ENCODE results near the gene STX3. TPM values are rescaled to one million over a fixed set of nuclear protein-coding genes. Genes with fewer than 3 reads are reported as not detected.

The STX3 gene
- total and polyA plus RNA-seq, 2 experiments from 2014 or later = 19.0 to 65.5 TPM

- H3K4me3 Mint-ChIP-seq = no peak overlapping the region
Observed at GRCh38 chr11:59801160-59801706, 46.1 kb downstream of the STX3 start.

More at GRCh38 chr11:59801160-59801706, 46.1 kb downstream of the STX3 start:
- no peaks in the 10 kb centered on the region for H3K4me1 ChIP-seq (ENCODE audit: insufficient read depth)
- DNase-seq (ENCODE audit: low spot score) (no peak), ATAC-seq (no peak)
- H3K27ac ChIP-seq (ENCODE audit: low read depth) = no peak overlapping the region
- TF ChIP-seq EZH2 (IDR thresholded peaks at IDR 0.05; ENCODE audit: low read depth, unreplicated experiment) (no peak), JUNB (IDR thresholded peaks at IDR 0.05; ENCODE audit: unreplicated experiment) (no peak), CREB1 (CRISPR knock-in tag; IDR thresholded peaks at IDR 0.05; ENCODE audit: low read depth) (no peak), ETS1 (IDR thresholded peaks at IDR 0.05) (no peak), ZNF114 (CRISPR knock-in tag; IDR thresholded peaks at IDR 0.05) (no peak), EZH2phosphoT487 (IDR thresholded peaks at IDR 0.05; ENCODE audit: unreplicated experiment) (no peak), STAT1 (IDR thresholded peaks at IDR 0.05; ENCODE audit: unreplicated experiment) (no peak), REST (IDR thresholded peaks at IDR 0.05; ENCODE audit: unreplicated experiment) (no peak), POLR2AphosphoS5 (IDR thresholded peaks at IDR 0.05; ENCODE audit: low read depth) (no peak), NANOG (IDR thresholded peaks at IDR 0.05; ENCODE audit: borderline replicate concordance) (no peak), ZNF462 (CRISPR knock-in tag; IDR thresholded peaks at IDR 0.05) (no peak), ZNF331 (CRISPR knock-in tag; IDR thresholded peaks at IDR 0.05; ENCODE audit: low read depth) (no peak), CTCF (conservative IDR thresholded peaks at IDR 0.05; ENCODE audit: low read depth in 2 of 2) (no peak)
- H3K27me3 ChIP-seq (ENCODE audit: insufficient read depth) = no peaks in the 10 kb centered on the region
- H3K4me1 Mint-ChIP-seq = no peaks in the 10 kb centered on the region; the same call in 2 of the 3 replicates
- peaks cover 18% of the 10 kb centered on the region for H3K36me3 Mint-ChIP-seq (ENCODE audit: low read depth)
- H3K27me3 Mint-ChIP-seq (ENCODE audit: insufficient read depth, low read depth, poor library complexity) = no peaks in the 10 kb centered on the region
- no peak overlapping the region for H3K4me3 ChIP-seq
- no peaks in the 10 kb centered on the region for H3F3A ChIP-seq (replicated peaks; ENCODE audit: low read depth)
- H3K9me3 Mint-ChIP-seq = no peaks in the 10 kb centered on the region
- H3K27ac Mint-ChIP-seq = no peak overlapping the region
- H3K9me2 ChIP-seq (ENCODE audit: insufficient read depth) = no peaks in the 10 kb centered on the region
- H2AFZ ChIP-seq = no peak overlapping the region
- H4K20me1 ChIP-seq (replicated peaks; ENCODE audit: insufficient read depth) = peaks cover 4% of the 10 kb centered on the region; the same call in 1 of the 2 replicates
- H3K4me2 ChIP-seq = no peak overlapping the region
- no peaks in the 10 kb centered on the region for H3K79me2 ChIP-seq (replicated peaks; ENCODE audit: insufficient read depth)
- peaks cover 21% of the 10 kb centered on the region for H3K36me3 ChIP-seq (ENCODE audit: insufficient read depth)
